SU-DHL-6 (cell line): Measurements from ENCODE around the gene ATXN7.

Experiments used
- H2AFZ ChIP-seq: fragments of 200-600 bp; sonication (generic); 2 replicates; pipeline ENCODE4 v1.6.1; 2014; ENCODE audit warnings: low read depth, mild to moderate bottlenecking, moderate library complexity, mixed read lengths, antibody characterized with exemption, low read length; ENCODE audit not compliant: severe bottlenecking
- H3F3A ChIP-seq: fragments of 200-600 bp; shearing (Covaris generic); 2 replicates; pipeline ENCODE4 v1.6.0; 2016; ENCODE audit warnings: antibody characterized with exemption, mild to moderate bottlenecking; ENCODE audit not compliant: insufficient read depth
- H3K27ac ChIP-seq: fragments of 200-600 bp; sonication (generic); 2 replicates; pipeline ENCODE4 v1.5.1; 2016; ENCODE audit warnings: low read depth, mild to moderate bottlenecking, low read length, moderate library complexity, mixed read lengths
- H3K27me3 ChIP-seq: fragments of 200-600 bp; sonication (generic), shearing (Covaris generic); 2 replicates; pipeline ENCODE4 v1.6.0; 2014; ENCODE audit warnings: mild to moderate bottlenecking, low read length
- H3K36me3 ChIP-seq: fragments of 200-600 bp; sonication (generic); 2 replicates; pipeline ENCODE4 v1.6.1; 2014; ENCODE audit warnings: mild to moderate bottlenecking, low read length, mixed read lengths
- H3K4me2 ChIP-seq: fragments of 300-600, 200-600 bp; shearing (Covaris generic), sonication (generic); 2 replicates; pipeline ENCODE4 v1.6.0; 2014; ENCODE audit warnings: low read length, low read depth, mild to moderate bottlenecking; ENCODE audit not compliant: poor library complexity, severe bottlenecking
- H3K4me3 ChIP-seq: fragments of 200-600 bp; sonication (generic); 2 replicates; pipeline ENCODE4 v1.5.1; 2014; ENCODE audit warnings: antibody characterized with exemption, low read length, mild to moderate bottlenecking, mixed read lengths; ENCODE audit not compliant: insufficient read depth, poor library complexity, severe bottlenecking
- H3K79me2 ChIP-seq: fragments of 200-600 bp; sonication (generic); 2 replicates; pipeline ENCODE4 v1.6.1; 2014; ENCODE audit warnings: mild to moderate bottlenecking, low read length, moderate library complexity; ENCODE audit not compliant: insufficient read depth
- H3K9ac ChIP-seq: fragments of 200-600 bp; sonication (generic); 2 replicates; pipeline ENCODE4 v1.7.0; 2014; ENCODE audit warnings: mild to moderate bottlenecking, low read length
- H3K9me2 ChIP-seq: fragments of 200-600 bp; sonication (generic); replicated peaks from 2 replicates; pipeline ENCODE4 v1.6.1; 2014; ENCODE audit warnings: low read length; ENCODE audit not compliant: insufficient read depth
- H3K9me3 ChIP-seq: fragments of 200-600 bp; sonication (generic); 2 replicates; pipeline ENCODE4 v1.6.1; 2014; ENCODE audit warnings: low read length, mixed read lengths; ENCODE audit not compliant: insufficient read depth
- H4K20me1 ChIP-seq: fragments of 200-600 bp; sonication (generic); 2 replicates; pipeline ENCODE4 v1.6.1; 2014; ENCODE audit warnings: low read depth, mild to moderate bottlenecking, antibody characterized with exemption, low read length, moderate library complexity, mixed read lengths
- CTCF ChIP-seq: fragments of 200-600 bp; sonication (generic); IDR thresholded peaks from one replicate; pipeline ENCODE4 v1.5.1; 2017; ENCODE audit warnings: antibody characterized with exemption, mild to moderate bottlenecking, low read length, moderate library complexity; ENCODE audit not compliant: insufficient read depth, poor library complexity, severe bottlenecking
- EZH2phosphoT487 ChIP-seq: fragments of 200-600 bp; sonication (generic), shearing (Covaris generic); conservative IDR thresholded peaks from 2 replicates; pipeline ENCODE4 v1.6.1; 2018; ENCODE audit warnings: mild to moderate bottlenecking, antibody characterized with exemption, low read length, moderate library complexity, mixed read lengths

The ATXN7 gene

GRCh38 chr3:63981980-63982379, 118.3 kb downstream of the ATXN7 start:
- Histone ChIP-seq H4K20me1 (peaks cover 6% of the 10 kb centered on the region; the same call in 1 of the 2 replicates), H3K9me2 (no peaks in the 10 kb centered on the region)

GRCh38 chr3:63984391-63984790, 120.7 kb downstream of the ATXN7 start:
- Histone ChIP-seq H3F3A (no peaks in the 10 kb centered on the region), H3K79me2 (no peaks in the 10 kb centered on the region), H3K4me2 (no peak overlapping the region), H3K27ac (no peak overlapping the region), H3K36me3 (peaks cover 26% of the 10 kb centered on the region), H3K27me3 (no peaks in the 10 kb centered on the region), H3K9ac (no peak overlapping the region), H3K9me3 (no peaks in the 10 kb centered on the region), H4K20me1 (no peaks in the 10 kb centered on the region), H2AFZ (no peak overlapping the region), H3K9me2 (no peaks in the 10 kb centered on the region), H3K4me3 (no peak overlapping the region)
- TF ChIP-seq CTCF (no peak), EZH2phosphoT487 (no peak)

More at GRCh38 chr3:63981980-63982379, 118.3 kb downstream of the ATXN7 start:
- Histone ChIP-seq H3K4me2 (no peak overlapping the region), H3K36me3 (peaks cover 13% of the 10 kb centered on the region), H3K27me3 (no peaks in the 10 kb centered on the region), H3K27ac (no peak overlapping the region), H3F3A (no peaks in the 10 kb centered on the region), H2AFZ (no peak overlapping the region), H3K9ac (no peak overlapping the region), H3K79me2 (peaks cover 16% of the 10 kb centered on the region), H3K9me3 (no peaks in the 10 kb centered on the region), H3K4me3 (no peak overlapping the region)
- TF ChIP-seq EZH2phosphoT487 (no peak), CTCF (no peak)

GRCh38 chr3:63986146-63986545, 122.5 kb downstream of the ATXN7 start:
- H3K9me2 ChIP-seq = no peaks in the 10 kb centered on the region

More at GRCh38 chr3:63986146-63986545, 122.5 kb downstream of the ATXN7 start:
- no peak overlapping the region for H3K4me3 ChIP-seq
- H3K9ac ChIP-seq = no peak overlapping the region
- no peak overlapping the region for H3K4me2 ChIP-seq
- H3K79me2 ChIP-seq = no peaks in the 10 kb centered on the region
- H4K20me1 ChIP-seq = no peaks in the 10 kb centered on the region
- TF ChIP-seq CTCF = no peak
- no peak overlapping the region for H3K27ac ChIP-seq
- H3F3A ChIP-seq = no peaks in the 10 kb centered on the region
- H3K36me3 ChIP-seq = peaks cover 26% of the 10 kb centered on the region
- H2AFZ ChIP-seq = no peak overlapping the region
- H3K9me3 ChIP-seq = no peaks in the 10 kb centered on the region
- H3K27me3 ChIP-seq = no peaks in the 10 kb centered on the region
